ENCODE results near the gene NFS1.

Gene NFS1

DNA sequence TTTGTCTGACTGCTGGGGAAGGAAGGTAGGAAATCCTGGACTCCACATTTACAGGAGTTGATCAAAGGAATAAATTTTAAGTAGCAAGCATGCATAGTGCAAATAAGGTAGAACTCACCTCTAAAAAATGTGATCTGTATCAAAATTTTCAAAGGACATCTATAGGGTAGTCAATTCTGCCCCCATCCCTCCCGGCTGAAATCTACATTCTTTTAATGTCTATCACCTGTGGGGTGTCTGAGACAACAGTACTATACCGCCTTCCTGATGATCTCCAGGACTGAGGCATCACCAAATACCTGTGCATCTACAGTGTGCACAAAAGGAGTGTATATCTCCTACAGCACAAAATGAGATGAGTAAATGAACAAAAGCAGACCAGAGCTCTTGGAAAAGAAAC is 54.3 kb downstream of the NFS1 start:
- no peak for DNase-seq (ENCODE audit: low read depth in 1 of 2, low spot score in 1 of 2)

DNA sequence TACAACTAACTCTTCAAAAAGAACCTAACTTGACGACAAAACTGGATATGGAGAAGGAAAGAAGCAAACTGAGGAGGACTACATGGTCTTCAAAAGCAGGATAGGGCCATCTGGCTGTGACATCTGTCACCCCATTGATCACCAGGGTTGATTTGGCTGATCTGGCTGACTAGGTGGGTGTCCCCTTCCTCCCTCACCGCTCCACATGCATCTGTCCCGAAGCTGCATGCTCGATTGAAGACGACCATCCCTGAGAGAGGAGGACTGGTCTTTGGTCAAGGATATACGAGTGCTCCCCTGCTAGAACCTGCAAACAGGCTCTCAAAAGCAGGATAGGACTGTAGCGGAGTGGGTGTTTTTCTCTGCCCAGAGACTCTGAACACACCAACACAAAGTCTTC is 56.1 kb downstream of the NFS1 start:
- DNase-seq (ENCODE audit: low read depth in 1 of 2, low spot score in 1 of 2) = no peak

DNA sequence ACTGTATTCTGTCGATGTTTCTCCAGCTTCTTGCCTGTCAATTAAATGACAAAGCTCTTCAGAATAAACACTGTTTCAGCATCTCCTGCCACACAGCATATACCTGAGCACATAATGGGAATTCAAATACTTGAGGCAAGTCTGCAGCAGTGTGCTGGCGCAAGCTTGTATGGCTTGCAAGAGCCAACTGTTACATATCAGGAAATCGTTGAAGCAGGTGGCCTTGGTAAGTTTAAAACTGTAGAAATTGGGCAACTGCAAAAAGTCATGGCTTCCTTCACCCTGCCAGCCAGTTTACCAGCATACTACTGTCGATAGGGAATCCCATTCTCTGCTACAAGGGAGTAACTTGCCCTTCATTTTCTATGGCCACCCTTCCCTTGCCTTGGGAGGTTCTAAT is 57.4 kb downstream of the NFS1 start:
- DNase-seq (ENCODE audit: low read depth in 1 of 2, low spot score in 1 of 2) = no peak

DNA sequence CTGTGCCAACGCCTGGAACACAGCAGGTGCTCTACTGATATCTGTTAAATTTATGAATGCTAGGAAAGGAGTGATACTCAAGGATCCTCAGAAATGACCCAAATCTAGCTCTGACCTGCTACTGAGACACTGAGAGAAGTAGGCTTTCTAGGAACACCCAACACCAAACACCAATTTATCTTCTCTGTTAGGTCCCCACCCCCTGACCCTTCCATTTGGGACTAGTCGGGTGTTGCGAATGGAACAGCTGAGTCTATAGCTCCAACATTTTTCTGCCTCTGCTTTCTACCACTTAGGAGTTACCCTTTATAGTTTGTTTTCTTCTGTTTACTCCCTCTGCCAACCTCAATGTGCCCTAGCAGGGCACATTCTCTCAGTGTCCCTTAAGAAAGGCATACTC is 58.4 kb downstream of the NFS1 start:
- no peak for DNase-seq (ENCODE audit: low read depth in 1 of 2, low spot score in 1 of 2)

DNA sequence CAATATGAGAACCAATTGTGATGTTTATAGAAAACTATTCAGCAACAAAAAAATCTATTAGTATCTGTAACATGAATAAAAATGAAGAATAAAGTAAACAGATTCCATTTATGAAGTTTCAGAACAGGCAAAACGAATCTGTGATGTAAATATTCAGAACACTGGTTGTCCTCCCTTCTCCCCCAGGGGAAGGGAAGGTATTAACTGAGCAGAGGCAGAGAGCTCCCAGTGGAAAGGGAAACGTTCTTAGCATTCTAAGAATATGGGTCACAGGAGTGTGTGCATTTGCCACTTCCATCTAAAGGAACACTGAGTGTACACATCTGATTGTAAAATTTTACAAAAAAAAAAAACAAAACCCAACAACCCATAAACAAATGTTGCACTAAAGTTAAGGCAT is 60.4 kb downstream of the NFS1 start:
- DNase-seq (ENCODE audit: low read depth in 1 of 2, low spot score in 1 of 2) = no peak

DNA sequence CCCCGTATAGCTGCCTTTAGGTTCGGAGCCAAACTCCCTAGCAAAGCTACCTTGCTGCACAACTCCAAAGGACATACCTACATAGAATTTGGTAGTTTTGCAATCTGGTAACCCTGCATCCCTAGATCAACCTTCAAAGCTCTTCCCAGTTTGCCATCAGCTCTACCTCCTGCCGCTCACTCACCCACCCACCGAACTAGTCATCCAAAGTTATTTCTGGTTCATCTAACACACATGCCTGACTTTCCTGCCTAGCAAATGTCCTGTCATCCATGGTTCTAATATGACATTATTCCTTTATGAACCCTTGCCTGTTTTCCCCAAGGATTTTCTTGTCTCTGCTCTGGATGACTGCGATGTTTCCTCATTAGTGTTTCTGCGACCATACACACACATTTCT is 61.9 kb downstream of the NFS1 start:
- DNase-seq (ENCODE audit: low read depth in 1 of 2, low spot score in 1 of 2) = no peak

DNA sequence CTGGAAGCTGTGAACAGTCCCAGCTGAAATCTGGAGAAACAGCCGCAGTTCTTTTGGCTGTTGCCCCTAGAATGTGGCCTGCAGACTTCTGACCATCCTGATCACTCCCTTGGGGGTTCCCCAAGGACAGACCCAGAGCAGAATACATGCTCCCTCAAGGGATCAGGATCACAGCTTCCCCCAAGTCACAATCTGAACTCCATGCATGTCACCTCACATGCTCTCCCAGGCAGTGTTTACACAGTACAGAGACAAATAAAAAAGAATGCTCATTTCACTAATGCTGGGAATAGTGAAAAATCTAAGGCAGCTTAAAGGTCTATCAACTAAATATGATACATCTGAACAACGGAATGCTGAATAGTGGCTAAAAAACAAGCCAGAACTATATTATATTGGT is 63.1 kb downstream of the NFS1 start:
- no peak for DNase-seq (ENCODE audit: low read depth in 1 of 2, low spot score in 1 of 2)

DNA sequence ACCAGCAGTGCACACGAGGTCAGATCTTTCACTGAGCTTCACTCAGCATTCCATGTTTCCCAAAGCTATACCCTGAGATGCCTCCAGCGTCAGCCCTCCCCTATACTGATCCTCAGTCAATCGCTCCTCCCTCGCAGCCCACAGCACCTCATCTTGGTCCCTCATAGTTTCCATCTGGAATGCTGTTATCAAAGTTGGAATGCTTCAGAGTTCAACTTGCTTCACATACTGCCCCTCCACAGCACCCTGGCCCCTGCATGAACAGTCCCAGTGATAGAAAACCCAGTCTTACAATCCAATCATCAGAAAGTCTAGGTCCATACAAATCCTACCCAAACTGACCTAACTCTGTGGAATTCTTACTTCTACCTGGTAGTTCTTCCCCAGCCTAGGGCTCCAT is 63.5 kb downstream of the NFS1 start:
- no peak for DNase-seq (ENCODE audit: low read depth in 1 of 2, low spot score in 1 of 2)

DNA sequence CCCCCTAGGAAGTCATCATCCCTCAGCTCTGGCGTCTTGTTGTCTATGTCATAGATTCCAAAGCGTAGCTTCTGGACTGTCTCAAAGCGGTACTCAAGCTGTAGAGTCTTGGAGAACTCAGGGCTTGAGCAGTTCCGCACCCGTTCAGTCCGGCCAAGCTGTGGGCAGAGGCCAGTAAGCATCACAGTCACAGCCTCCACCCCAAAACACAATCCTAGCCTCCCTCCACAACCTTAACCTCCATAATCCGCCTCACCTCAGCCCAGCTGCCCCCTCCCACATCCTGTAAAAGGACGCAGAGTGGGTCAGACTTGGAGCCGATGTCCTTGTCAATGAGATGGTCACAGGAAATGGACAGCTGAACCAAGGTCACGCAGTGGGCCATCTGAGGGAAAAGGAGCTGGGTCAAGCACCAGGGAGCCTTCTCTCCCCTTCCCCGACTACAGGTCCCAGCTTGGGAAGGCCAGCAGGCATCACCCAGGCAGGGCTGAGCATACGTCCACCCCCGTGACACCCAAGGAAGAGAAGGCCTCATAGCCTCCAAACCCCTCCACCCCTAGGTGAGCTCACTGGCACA is 66.5 kb downstream of the NFS1 start:
- DNase-seq (ENCODE audit: low read depth in 1 of 2, low spot score in 1 of 2) = no peak

DNA sequence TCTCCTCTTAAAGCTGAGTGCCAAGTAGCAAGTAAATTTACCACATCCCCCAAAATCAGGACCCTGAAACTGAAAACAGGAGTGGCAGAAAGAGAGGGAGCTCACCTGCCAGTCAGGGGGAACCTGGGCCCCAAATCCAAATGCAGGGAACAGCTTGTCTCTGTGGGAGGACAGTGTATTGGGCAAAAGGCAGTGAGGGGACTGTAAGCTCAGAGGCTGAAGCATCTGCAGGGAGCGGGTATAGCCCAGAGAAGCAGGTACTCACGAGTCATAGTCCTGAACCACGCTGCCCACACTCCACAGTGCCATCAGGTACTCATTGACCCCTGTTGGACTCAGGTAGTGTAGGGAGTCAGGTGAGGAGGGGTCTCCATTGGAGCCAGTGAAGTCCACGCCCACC is 68.5 kb downstream of the NFS1 start:
- DNase-seq (ENCODE audit: low read depth in 1 of 2, low spot score in 1 of 2) = no peak

DNA sequence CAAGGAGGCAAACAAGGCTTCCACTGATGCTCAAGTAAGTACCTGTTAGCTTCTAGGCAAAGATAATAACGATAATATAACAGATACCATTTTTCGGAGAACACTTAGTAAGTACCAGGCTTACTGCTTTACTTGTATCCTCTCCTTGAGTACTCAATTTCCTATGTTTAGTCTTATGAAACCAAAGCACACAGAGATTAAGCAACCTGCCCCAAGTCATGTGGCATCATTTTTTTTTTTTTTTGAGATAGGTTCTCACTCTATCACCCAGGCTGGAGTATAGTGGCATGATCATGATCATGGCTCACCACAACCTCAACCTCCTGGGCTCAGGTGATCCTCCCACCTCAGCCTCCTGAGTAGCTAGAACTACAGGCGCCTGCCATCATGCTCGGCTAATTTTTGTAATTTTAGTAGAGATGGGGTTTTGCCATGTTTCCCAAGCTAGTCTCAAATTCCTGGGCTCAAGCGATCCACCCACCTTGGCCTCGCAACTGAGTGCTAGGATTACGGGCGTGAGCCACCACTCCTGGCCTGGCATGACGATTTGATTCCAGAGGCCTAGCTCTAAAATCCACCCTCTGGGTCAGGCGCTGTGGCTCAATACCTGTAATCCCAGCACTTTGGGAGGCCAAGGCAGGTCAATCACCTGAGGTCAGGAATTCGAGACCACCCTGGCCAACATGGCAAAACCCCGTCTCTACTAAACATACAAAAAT is 69.6 kb downstream of the NFS1 start:
- DNase-seq (ENCODE audit: low read depth in 1 of 2, low spot score in 1 of 2) = no peak

DNA sequence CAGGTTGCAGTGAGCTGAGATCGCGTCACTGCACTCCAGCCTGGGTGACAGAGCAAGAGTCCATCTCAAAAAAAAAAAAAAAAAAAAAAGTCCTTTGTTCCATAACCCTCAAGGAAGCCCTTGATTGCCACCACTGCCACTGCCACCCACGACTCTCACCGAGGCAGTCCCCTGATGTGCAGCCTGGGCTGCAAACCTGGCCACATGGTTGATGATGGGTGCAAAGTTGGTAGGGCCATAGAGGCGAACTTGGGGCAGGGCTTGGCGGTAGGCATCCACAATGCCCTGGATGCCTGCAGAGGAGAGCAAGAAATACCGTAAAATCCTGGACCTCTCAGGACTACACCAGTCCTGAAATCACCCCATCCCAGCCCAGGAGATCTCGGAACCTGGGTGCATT is 72.0 kb downstream of the NFS1 start:
- DNase-seq (ENCODE audit: low read depth in 1 of 2, low spot score in 1 of 2) = no peak

DNA sequence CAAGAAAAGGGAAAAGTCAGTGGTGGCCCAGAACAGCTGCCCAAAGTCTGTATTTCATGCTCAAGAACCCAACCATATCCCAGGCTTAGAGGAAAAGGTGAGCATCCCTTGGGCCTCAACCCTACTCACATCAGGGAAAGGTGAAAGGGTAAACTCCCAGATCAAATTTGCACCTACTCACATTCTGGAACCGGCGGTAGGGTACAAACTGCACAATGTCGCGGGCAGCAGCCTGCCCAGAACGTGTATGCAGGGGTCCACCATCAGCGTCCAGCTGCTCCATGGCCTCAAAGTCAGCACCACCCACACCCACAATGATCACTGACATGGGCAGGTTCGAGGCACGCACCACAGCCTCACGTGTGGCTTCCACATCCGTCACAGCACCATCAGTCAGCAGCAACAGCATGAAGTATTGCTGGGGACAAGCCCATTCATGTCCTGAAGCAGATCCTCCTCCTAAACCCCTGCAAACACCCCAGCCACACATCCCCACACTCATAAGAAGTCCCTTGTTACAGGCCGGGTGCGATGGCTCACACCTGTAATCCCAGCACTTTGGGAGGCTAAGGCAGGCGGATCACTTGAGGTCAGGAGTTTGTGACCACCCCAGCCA is 72.7 kb downstream of the NFS1 start:
- DNase-seq (ENCODE audit: low read depth in 1 of 2, low spot score in 1 of 2) = no peak

DNA sequence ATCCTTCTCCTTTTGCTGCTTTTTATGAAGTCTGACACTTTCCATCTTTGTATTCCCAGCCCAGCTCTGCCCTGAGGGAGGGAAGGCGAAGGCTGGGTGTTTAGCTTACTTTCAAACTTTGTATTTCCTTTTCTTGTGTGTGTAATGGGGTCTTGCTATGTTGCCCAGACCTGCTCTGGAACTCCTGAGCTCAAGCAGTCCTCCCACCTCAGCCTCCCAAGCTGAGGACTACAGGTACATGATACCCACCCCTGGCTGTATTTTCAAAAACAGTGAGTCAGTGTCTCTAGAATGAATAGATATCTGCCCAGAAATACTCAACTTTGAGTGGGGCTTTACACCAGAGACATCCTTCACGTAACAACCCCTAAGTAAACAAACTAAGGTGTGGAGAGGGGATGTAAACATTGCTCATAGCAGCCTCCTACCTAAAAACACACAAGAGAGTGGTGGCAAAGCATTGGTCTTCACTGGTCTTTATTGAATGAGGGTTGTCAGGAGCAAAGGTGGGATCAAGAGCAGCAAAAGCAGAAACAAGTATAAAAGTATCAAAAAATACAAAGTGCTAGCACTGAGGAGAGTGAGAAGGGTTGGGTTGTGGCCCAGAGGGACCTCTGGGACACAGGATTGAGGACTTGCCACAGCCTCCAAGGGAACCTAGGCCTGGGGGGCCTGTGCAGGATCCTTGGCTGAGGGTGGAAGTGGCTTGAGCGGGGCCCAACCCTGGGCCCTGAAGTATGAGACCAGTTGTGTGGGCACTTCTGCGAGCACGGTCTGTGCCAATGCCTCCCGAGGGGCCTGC is 73.4 kb downstream of the NFS1 start:
- DNase-seq (ENCODE audit: low read depth in 1 of 2, low spot score in 1 of 2) = no peak

DNA sequence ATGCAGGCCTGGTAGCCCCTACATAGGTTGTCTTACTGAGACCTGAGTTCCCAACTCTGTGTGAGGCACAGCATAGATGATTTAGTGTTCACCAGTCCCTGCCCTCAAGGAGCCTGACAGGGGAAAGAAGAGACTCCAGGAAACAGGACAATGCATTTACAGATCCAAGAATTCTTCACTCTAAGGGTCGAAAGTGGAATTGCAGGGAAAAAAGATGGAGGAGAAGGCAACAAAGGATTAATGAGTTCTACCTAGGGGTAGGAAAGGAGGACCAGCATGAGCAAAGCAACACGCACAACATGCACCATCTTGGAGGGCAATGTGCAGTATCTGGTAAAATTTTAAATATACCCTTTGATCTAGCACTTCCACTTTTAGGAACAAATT is 77.6 kb downstream of the NFS1 start:
- no peak for DNase-seq (ENCODE audit: low read depth in 1 of 2, low spot score in 1 of 2)

DNA sequence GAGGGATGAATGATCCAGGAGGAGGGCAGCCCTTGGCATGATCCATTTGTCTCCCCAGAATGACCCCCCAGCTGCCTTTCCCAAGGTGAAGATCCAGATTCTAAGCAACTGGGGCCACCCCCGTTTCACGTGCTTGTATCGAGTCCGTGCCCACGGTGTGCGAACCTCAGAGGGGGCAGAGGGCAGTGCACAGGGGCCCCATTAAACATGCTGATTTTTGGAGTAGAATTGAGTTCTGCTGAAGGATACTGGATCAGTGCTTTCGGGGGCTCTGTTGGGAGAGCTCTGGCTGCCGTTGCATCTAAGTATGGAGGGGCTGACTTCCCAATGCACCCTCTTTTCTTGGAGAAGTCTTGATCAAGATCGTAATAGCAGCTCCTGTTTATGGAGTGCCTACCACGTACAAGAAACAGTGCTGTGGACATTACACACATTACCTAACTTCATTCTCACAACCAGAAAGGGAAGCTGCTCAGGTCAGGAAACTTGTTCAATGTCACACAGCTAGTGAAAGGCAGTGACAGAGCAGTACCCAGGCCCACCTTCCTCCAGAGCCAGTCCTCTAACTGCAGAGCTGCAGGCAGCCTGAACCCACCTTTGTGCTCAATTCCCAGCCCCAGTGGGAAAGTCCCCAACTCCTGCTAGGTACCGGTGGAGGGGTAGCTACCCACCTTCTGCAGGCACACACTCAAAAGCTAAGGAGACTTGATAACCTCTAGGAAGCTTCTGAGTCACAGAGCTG is 78.2 kb downstream of the NFS1 start:
- no peak for DNase-seq (ENCODE audit: low read depth in 1 of 2, low spot score in 1 of 2)

DNA sequence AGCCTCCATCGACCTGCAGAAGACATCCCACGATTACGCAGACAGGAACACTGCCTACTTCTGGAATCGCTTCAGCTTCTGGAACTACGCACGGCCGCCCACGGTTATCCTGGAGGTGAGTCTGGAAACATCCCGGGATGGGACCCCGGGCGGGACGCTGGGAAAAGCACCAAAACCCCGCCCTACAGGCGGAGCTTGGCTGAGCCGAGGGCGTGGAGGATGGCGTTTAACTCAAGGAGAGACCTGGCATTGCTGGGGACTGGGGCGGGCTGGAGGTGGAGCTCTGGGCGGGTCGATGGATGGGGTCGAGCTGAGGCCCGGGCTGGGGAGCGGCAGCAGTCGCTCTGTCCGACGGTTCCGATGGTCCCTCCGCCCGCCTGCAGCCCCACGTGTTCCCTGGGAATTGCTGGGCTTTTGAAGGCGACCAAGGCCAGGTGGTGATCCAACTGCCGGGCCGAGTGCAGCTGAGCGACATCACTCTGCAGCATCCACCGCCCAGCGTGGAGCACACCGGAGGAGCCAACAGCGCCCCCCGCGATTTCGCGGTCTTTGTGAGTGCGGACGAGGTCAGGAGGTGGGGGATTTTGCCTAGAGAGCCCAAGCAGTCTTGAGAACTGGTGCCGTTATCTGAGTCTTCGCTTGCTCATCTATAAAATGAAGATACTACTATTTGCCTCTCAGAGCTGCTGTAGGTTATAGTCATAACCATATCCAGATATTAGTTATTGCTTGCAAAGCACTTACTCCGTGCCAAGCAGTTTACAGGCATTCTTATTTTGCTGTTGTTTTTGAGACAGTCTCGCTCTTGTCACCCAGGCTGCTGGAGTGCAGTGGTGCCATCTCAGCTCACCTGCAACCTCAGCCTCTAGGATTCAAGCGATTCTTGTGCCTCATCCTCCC is 79.7 kb downstream of the NFS1 start:
- peak; percentile 46 to 74 for DNase-seq (ENCODE audit: low read depth in 1 of 2, low spot score in 1 of 2)

DNA sequence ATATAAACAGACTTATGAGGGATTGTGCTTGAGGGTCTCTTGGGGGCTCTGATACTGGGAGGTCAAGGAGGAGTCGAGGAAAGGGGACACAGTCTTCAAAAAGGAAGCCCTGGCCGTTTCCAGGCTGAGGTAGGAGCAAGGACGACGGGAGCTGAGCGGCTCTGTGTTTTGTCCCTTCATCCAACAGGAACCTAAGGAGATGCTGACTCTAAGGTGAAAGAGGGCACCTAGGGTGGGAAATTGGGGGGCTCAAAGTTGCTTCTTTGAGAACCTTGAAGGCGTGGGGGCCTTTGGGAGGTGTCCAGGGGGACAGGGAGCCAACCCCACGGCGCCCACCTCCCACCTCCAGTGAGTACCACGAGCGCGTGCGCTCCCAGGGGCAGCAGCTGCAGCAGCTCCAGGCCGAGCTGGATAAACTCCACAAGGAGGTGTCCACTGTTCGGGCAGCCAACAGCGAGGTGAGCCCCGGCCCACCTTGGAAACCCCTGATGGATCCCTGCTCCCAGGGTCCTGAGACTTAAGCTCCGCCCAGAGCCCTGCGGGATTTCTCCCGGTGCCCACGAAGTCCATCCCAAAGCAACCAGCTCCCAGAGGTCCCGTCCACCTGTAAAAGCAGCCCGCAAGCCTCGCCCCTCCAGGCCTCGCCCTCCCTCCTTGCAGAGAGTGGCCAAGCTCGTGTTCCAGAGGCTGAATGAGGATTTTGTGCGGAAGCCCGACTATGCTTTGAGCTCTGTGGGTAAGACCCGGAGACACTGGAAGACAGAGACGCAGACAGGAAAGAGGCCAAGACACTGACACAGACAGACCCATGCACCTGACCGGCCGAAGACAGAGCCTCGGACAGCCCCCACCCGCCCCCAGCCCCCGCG is 80.7 kb downstream of the NFS1 start:
- no peak for DNase-seq (ENCODE audit: low read depth in 1 of 2, low spot score in 1 of 2)
